ENCODE measurements around the gene REXO5.

- TF ChIP-seq KLF6 (CRISPR knock-in tag; IDR thresholded peaks at IDR 0.05), result no peak
- TF ChIP-seq ZNF775 (CRISPR knock-in tag; IDR thresholded peaks at IDR 0.05; ENCODE audit: borderline replicate concordance), result no peak
- TF ChIP-seq ZNF33A (CRISPR knock-in tag; IDR thresholded peaks at IDR 0.05; ENCODE audit: borderline replicate concordance), result no peak
- no peak for TF ChIP-seq SMC3 (IDR thresholded peaks at IDR 0.05; ENCODE audit: low read length)
- no peak for TF ChIP-seq MED8 (CRISPR knock-in tag; IDR thresholded peaks at IDR 0.05; ENCODE audit: insufficient replicate concordance)
- no peak for TF ChIP-seq ATF1 (CRISPR knock-in tag; IDR thresholded peaks at IDR 0.05)
- TF ChIP-seq THYN1 (CRISPR knock-in tag; IDR thresholded peaks at IDR 0.05; ENCODE audit: borderline replicate concordance, low read depth), result no peak
- no peak for TF ChIP-seq ZNF788 (CRISPR knock-in tag; IDR thresholded peaks at IDR 0.05; ENCODE audit: borderline replicate concordance)
- no peak for TF ChIP-seq TARDBP (CRISPR knock-in tag; IDR thresholded peaks at IDR 0.05)
- TF ChIP-seq ZNF572 (CRISPR knock-in tag; IDR thresholded peaks at IDR 0.05), result no peak
- TF ChIP-seq ZNF224 (CRISPR knock-in tag; IDR thresholded peaks at IDR 0.05), result no peak
- no peak for TF ChIP-seq HNF4A (CRISPR knock-in tag; IDR thresholded peaks at IDR 0.05)
These were observed 3.2 kb upstream of the REXO5 start for GRCh38 chr16:20803192-20803560.

Measured in HepG2 (cell line).